CD4-positive, alpha-beta T cell treated with Interleukin-1 beta for 1 hour (primary cell): ENCODE measurements around the gene FBXO34.
"Not testable (repeated sequence)": the region's sequence is repeated elsewhere in the genome, so short reads cannot be mapped to it uniquely, and the experiment has no call there.

Experiments used
- DNase-seq, 2 donors: peaks; one replicate each; pipeline ENCODE4 v3.0.0-alpha.2; 2020 to 2022

The FBXO34 gene

DNA sequence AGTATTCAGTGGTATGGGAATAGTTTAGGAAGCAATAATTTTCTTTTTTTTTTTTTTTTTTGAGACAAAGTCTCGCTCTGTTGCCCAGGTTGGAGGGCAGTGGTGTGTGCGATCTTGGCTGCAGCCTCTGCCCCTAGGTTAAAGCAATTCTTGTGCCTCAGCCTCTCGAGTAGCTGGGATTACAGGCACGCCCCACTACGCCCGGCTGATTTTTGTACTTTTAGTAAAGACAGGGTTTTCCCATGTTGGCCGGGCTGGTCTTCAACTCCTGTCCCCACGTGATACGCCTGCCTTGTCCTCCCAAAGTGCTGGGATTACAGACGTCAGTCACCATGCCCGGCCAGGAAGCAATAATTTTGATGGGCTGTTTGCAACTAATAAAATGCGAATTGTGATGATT lies 78.3 kb downstream of the FBXO34 start:
- DNase-seq = no peak

GRCh38 chr14:55350461-55350860 lies 79.2 kb downstream of the FBXO34 start:
- DNase-seq = no peak

DNA sequence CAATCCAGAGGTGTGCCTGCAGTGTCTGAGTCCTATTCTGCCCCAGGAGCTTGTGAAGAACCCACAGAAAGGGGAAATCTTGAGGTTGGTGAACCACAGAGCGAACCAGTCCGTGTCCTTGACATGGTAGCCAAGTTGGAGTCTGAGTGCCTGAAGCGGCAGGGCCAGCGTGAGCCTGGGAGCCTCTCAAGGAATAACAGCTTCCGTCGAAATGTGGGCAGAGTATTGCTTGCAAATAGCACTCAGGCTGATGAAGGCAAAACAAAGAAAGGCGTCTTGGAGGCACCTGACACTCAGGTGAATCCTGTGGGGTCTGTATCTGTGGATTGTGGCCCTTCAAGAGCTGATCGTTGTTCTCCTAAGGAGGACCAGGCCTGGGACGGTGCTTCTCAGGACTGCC lies 79.9 kb downstream of the FBXO34 start:
- DNase-seq = no peak

DNA sequence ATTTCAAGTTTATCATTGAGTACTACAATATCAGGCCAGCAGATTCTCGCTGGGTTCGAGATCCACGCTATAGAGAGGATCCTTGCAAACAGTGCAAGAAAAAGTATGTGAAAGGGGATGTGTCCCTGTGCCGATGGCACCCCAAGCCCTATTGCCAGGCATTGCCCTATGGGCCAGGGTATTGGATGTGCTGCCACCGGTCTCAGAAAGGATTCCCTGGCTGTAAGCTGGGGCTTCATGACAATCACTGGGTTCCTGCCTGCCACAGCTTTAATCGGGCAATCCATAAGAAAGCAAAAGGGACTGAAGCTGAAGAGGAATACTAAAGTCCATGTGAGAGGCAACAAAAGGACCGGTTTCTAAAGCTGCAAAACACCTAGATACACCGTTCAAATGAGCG lies 81.0 kb downstream of the FBXO34 start:
- DNase-seq = no peak

DNA sequence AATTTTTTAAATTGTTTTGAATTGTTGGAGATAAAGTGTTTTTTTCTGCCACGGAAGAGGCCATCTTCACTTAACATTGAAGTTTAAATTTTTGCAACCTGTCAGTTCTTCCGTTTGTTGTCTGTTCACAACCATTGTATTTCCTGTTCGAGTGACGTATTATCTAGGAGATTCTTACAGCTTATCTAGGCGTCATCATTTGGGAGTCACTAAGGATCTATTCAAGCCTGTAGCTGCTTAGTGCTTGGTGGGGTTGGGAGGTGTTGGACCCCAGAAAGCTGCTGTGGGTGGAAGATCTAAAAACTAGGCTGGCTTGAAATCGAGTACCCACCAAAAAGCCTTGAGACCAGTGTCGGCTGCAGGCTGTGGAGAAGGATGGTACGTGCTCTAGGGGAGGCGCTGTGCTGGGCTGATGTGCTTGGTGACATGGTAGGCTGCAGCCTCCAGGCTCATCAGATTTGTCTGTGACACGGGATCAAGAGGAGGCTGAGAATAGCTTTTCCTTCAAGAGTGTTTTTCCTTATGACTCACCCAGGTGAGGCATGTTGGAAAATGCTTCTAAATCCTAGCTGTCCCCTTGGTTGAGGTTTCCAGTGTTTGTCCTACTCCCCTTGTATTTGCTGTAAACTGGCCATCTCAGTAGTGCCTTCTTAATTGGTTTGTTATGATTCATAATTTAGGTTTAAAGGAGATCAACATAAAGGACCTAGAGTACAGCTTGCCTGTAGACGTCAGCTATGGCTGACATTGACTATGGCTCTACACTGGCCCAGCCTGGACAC lies 82.7 kb downstream of the FBXO34 start:
- DNase-seq = peak; percentile 4 to 45

DNA sequence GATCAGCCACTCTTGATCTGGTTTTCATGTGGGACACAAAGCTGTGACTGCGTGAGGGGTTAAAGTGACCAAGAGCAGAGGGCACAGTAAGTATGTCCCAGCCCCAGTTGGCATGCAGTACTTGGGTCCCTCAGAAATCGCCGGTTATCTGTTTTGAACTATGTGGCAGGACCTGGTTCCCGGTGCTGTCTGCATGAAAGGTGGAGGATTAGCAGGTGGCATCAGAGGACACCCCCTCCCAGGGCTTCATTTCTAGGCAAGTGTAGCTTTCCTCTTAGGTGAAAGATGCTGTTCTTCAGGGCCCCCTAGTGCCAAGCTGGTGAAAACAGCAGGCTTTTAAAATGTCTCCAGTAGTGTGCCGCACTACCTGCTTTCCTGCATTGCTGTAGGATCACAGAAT lies 83.3 kb downstream of the FBXO34 start:
- peak; percentile 69 to 81 for DNase-seq

DNA sequence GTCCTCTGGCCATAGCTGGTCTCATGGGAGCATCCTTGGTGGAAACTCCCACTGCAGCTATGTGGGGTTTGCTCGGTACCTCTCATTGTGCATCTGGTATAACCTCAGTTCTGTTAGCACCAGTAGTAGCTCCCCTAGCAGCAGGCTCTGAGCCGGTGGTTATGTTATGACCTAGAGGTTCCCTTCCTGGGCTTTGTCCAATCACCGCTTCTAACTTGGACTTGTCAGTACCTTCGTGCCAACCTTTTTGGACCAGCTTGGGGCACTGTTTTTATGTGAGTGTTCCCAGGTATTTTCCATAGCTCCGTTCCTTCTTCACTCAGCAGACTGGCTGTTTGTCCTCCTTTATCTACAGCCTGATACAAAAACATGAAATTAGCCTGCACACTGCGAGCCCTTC lies 84.7 kb downstream of the FBXO34 start:
- no peak for DNase-seq

DNA sequence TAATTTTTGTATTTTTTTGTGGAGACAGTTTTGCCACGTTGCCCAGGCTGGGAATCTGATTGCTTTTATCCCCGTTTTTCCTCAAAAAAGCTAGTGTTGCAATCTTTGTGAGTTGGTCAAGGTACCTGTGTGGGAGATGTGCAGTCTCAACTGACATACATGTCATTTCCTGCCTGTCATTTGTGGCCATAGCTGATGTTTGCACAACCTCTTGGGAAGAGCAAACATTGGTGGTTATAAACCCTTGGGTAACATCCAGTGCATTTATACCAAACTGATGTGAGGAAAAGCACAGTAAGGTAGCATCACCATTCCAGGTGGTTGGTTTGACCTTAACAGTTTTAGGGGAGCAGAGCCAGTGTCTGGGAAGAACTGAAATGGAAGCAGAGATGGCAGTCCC lies 85.7 kb downstream of the FBXO34 start:
- DNase-seq = no peak

- no peak for DNase-seq
These were observed 88.1 kb downstream of the FBXO34 start for GRCh38 chr14:55359307-55359706.

- no peak for DNase-seq
These were observed 90.0 kb downstream of the FBXO34 start for GRCh38 chr14:55361190-55361589.

DNA sequence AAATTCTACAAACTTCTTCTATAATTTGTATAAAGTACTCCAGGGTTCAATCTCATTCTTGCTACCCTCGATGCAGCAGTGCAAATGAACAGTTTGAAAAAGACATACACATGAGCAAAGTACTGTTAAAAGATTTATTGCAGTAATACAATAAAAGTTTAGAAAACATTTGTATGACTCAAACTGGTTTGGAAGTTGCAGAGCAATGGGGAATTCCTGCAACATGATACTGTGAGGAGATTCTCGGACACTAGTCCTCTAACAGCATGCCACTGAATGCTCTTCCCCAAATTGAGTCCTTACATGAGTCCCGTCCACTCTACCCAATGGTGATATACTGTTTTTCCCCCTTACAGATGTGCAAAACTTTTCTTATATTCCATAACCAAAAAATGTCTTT lies 95.0 kb downstream of the FBXO34 start:
- no peak for DNase-seq

GRCh38 chr14:55370883-55371455 lies 99.7 kb downstream of the FBXO34 start:
- no peak for DNase-seq

DNA sequence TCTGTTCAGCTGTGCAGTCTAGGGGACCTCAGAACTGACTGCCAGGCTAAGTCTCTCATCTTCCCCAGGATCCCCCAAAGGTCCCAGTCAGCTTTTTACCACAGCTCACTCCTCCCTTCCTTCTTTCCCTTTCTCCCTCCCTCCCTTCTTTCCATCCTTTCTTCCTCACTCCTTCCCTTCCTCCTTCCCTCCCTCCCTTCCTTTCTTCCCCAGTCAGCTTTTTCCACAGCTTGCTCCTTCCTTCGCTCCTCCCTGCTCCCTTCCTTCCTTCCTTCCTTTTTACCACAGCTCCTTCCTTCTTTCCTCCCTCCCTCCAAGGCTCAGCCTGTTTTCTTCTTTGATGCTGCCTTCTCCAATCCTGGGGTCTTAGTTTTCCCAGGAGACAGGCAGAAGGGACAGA lies 101.2 kb downstream of the FBXO34 start:
- DNase-seq = no peak

- no peak for DNase-seq
These were observed 101.6 kb downstream of the FBXO34 start for GRCh38 chr14:55372825-55373224.

DNA sequence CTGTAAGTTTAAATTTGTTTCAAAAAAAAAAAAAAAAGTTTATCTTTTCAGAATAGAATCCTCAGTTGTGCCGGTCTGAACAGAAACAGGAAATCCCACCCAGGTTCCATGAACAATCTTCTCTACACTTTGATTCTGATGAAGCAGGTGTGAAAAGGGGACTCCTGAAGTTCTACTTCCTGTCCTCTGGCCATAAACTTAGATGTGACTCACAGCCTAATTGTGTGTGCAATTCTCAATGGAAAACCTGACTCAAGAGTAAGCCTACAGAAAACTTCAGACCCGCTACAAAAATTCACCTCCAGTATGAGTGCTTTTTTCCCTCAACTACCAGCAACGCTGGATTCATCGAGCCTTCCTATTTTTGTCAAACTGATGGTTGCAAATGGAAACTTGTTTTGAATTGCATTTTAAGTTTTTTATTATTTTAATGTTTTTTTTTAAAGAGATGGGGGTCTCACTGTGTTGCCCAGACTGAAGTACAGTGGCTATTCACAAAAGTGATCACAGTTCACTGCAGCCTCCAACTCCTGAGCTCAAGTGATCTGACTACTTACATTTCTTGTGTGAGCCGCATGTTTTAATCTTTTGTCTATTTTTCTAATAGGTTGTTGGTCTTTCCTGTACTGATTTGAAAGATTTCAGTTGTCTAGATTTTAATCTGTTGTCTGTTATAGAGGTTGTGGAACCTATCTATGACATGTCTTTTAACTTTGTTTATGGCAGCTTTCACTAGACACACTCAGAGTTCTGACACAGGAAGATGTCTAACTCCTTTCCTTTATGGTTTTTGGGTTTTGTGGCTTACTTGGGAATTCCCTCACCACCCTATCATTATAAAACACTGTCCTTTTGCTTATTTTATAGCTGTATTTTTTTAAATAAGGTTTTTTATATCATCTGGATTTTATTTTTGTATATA lies 102.8 kb downstream of the FBXO34 start:
- peak in 1 of 2 donors; percentile 69 for DNase-seq

DNA sequence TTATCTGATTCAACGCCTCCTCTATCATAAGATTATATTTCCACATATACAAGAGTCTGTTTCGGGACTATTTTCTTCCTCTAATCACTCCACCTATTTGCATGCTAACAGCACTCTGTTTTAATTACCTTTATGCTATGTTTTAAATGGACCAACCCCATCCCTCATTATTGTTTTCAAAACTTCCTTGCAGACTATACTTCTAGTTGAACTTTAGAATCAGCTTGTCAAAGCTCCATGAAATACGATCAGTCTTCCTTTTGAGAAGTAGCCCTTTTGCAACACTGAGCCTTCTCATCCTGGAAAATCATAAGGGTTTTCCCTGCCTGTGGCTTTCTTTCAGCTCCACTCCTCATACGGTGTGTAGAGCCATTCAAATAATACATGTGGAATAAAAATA lies 103.5 kb downstream of the FBXO34 start:
- no peak for DNase-seq

GRCh38 chr14:55377236-55377635 lies 106.0 kb downstream of the FBXO34 start:
- no peak for DNase-seq

DNA sequence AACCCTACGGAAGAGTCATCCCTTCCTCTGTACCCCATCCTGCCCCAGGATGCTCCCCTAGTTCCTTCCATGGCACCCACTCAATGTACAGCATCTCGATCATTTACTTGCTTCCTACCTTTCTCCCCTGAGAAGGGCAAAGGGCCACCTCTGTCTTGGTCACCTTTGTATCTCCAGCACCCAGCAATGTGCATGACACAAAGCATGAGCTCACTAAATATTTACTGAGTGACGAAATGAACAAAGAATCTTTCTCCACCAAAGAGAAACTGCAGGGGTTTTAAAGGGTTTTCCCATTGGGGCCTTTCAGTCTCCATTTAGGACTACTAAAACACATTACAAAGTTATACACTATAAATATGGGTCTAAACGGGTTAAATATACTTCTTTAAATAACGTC lies 109.8 kb downstream of the FBXO34 start:
- DNase-seq = no peak

GRCh38 chr14:55381561-55381960 lies 110.3 kb downstream of the FBXO34 start:
- no peak for DNase-seq

DNA sequence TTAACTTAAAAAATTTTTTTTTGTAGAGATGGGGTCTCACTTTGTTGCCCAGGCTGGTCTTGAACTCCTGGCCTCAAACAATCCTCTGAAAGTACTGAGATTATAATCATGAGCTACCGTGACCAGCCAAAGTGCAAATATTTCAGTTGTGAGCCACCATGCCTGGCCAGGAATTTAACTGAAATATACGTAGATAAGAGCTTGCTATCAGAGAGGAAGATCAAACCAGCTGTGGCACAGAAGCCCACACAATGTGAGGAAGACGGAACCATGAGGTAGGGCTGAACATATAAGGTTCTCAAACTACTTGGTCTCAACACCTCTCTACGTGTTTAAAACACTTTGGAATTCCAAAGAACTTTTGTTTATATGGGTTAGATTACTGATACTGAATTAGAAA lies 111.3 kb downstream of the FBXO34 start:
- DNase-seq = no peak

DNA sequence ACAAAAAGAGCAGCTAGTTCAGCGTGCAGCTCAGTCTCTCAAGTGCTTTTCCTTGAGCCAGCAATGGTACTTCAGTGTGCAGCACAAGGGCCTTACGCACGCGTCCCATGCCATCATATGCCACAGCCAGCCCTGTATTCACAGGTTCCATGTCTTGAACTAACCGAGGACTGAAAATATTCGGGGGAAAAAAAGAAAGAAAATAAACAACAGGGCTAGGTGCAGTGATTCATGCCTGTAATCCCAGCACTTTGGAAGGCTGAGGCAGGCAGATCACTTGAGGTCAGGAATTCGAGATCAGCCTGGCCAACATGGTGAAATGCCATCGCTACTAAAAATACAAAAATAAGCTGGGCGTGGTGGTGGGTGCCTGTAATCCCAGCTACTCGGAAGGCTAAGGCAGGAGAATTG lies 111.8 kb downstream of the FBXO34 start:
- not testable (repeated sequence) for DNase-seq

GRCh38 chr14:55383541-55384140 lies 112.4 kb downstream of the FBXO34 start:
- no peak for DNase-seq

DNA sequence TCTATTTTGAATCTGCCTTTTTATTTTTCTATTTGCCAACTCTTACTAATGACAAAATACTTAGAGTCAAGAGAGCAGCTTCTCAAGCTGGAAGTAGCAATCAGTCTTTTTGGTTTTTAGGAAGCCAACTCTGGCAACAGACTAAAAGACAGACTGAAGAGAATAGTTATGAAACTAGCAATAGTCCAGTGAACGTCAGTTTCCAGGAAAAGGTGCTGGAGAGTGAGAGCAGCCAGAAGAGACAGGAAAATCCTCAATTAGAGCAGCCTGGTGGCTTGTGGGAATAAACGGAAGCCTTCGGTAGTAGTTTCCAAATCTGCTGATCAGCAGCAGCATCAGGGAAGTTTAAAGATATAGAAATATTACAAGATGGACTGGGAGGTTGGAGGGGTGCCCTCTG lies 113.3 kb downstream of the FBXO34 start:
- DNase-seq = no peak
